A673 (cell line): ENCODE measurements around the gene IQCK.

Experiments used
- CTCF ChIP-seq: fragments of 300-800, 200-600 bp; sonication (generic); conservative IDR thresholded peaks from 2 replicates; pipeline ENCODE4 v1.5.1; 2017; ENCODE audit warnings: low read depth, mild to moderate bottlenecking, antibody characterized with exemption, low read length, moderate library complexity, mixed read lengths
- EZH2 ChIP-seq: fragments of 200-600 bp; sonication (generic); IDR thresholded peaks from 2 replicates; pipeline ENCODE4 v1.6.1; 2017; ENCODE audit warnings: borderline replicate concordance, low read depth, mild to moderate bottlenecking, mixed read lengths, antibody characterized with exemption, low read length; ENCODE audit not compliant: poor library complexity, severe bottlenecking

DNA sequence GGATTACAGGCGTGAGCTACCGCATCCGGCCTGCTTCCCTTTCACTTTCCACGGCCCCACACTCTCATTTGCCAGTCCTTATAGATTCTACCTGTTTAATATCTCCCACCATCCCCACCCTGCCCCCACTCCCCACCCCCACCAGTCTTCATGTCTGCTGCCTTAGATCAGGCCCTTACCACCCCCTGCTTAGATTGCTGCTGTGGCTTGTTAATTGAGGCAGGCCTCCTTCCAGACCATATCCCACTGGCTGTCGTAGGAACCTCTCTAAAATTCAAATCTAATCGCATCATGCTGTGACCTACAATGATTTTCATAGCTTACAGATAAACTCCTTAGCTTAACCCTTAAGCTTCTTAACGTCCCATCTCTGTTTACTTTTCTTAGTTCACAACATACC lies 4.9 kb downstream of the IQCK start:
- TF ChIP-seq EZH2 (no peak), CTCF (no peak)
